ENCODE measurements around the gene UGT1A4. TPM values are rescaled to one million over a fixed set of nuclear protein-coding genes. Genes with fewer than 3 reads are reported as not detected.

The UGT1A4 gene
- total and polyA plus RNA-seq, 2 donors (not counting 1 experiment from before 2014, with no cell fraction given) = not detected

DNA sequence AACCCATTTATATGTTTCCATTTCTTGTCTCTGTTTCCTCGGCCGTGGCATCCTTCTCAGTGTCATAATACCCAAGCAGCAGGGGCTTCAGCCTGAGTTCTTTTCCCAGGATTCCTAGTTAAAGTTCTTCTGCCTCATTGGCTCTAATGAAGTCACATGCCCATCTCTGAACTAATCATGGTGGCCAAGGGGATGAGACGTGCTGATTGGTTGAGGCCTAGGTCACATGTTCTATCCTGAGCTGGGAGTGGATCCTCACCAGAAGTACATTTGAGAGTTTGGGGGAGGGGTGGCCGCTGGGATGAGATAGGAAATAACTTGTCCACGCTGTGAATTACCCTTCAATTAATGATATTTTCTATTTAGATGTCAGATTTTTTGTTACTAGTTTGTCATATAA, 9.6 kb upstream of the UGT1A4 start:
- H3K4me1 ChIP-seq (ENCODE audit: control insufficient read depth, extremely low read depth, insufficient read depth, low read length) = no peaks in the 10 kb centered on the region
- no peaks in the 10 kb centered on the region for H4K20me1 ChIP-seq (ENCODE audit: control insufficient read depth, extremely low read depth, insufficient read depth, low read length)
- no peak for DNase-seq (ENCODE audit: low read depth in 2 of 2)
- no peaks in the 10 kb centered on the region for H3K79me2 ChIP-seq (ENCODE audit: control insufficient read depth, insufficient read depth, low read length)
- H3K9me3 ChIP-seq (ENCODE audit: control insufficient read depth, insufficient read depth, low read depth, low read length) = no peaks in the 10 kb centered on the region
- H3K4me2 ChIP-seq (ENCODE audit: extremely low read depth, insufficient read depth, low read length) = no peak overlapping the region
- no peaks in the 10 kb centered on the region for H3K36me3 ChIP-seq (ENCODE audit: control insufficient read depth, insufficient read depth, low read length)
- no peak overlapping the region for H3K4me3 ChIP-seq (replicated peaks in 1 of 4; ENCODE audit: control extremely low read depth in 1 of 4, insufficient read depth in 1 of 4, low read depth in 3 of 4, low read length in 4 of 4)
- peaks cover under 1% of the 10 kb centered on the region for H3K27me3 ChIP-seq (ENCODE audit: control insufficient read depth, insufficient read depth, low read length)
- TF ChIP-seq, protein P1, sequence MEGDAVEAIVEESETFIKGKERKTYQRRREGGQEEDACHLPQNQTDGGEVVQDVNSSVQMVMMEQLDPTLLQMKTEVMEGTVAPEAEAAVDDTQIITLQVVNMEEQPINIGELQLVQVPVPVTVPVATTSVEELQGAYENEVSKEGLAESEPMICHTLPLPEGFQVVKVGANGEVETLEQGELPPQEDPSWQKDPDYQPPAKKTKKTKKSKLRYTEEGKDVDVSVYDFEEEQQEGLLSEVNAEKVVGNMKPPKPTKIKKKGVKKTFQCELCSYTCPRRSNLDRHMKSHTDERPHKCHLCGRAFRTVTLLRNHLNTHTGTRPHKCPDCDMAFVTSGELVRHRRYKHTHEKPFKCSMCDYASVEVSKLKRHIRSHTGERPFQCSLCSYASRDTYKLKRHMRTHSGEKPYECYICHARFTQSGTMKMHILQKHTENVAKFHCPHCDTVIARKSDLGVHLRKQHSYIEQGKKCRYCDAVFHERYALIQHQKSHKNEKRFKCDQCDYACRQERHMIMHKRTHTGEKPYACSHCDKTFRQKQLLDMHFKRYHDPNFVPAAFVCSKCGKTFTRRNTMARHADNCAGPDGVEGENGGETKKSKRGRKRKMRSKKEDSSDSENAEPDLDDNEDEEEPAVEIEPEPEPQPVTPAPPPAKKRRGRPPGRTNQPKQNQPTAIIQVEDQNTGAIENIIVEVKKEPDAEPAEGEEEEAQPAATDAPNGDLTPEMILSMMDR (conservative IDR thresholded peaks at IDR 0.05 in 1 of 2, IDR thresholded peaks at IDR 0.05 in 1 of 2; ENCODE audit: low read depth in 1 of 2, low read length in 2 of 2) = no peak
- H2AFZ ChIP-seq (ENCODE audit: low read length) = no peak overlapping the region
- no peak overlapping the region for H3K9ac ChIP-seq (ENCODE audit: insufficient read depth, low read length)
- no peak overlapping the region for H3K27ac ChIP-seq (ENCODE audit: insufficient read depth, low read length)

- no peak overlapping the region for H3K4me3 ChIP-seq (replicated peaks in 1 of 4; ENCODE audit: control extremely low read depth in 1 of 4, insufficient read depth in 1 of 4, low read depth in 3 of 4, low read length in 4 of 4)
- H3K27me3 ChIP-seq (ENCODE audit: control insufficient read depth, insufficient read depth, low read length) = peaks cover 4% of the 10 kb centered on the region
- TF ChIP-seq, protein P1 (conservative IDR thresholded peaks at IDR 0.05 in 1 of 2, IDR thresholded peaks at IDR 0.05 in 1 of 2; ENCODE audit: low read depth in 1 of 2, low read length in 2 of 2) = peak; percentile 88 to 94
- TF ChIP-seq EZH2 (IDR thresholded peaks at IDR 0.05; ENCODE audit: low read length, missing control alignments) = no peak
- no peaks in the 10 kb centered on the region for H3K4me1 ChIP-seq (ENCODE audit: control insufficient read depth, extremely low read depth, insufficient read depth, low read length)
- H3K9me3 ChIP-seq (ENCODE audit: control insufficient read depth, insufficient read depth, low read depth, low read length) = no peaks in the 10 kb centered on the region
- H3K9ac ChIP-seq (ENCODE audit: insufficient read depth, low read length) = no peak overlapping the region
- no peaks in the 10 kb centered on the region for H3K79me2 ChIP-seq (ENCODE audit: control insufficient read depth, insufficient read depth, low read length)
- no peak overlapping the region for H2AFZ ChIP-seq (ENCODE audit: low read length)
- no peaks in the 10 kb centered on the region for H4K20me1 ChIP-seq (ENCODE audit: control insufficient read depth, extremely low read depth, insufficient read depth, low read length)
- H3K36me3 ChIP-seq (ENCODE audit: control insufficient read depth, insufficient read depth, low read length) = no peaks in the 10 kb centered on the region
- DNase-seq (ENCODE audit: low read depth in 2 of 2) = peak; percentile 64 to 67
- no peak overlapping the region for H3K4me2 ChIP-seq (ENCODE audit: extremely low read depth, insufficient read depth, low read length)
- H3K27ac ChIP-seq (ENCODE audit: insufficient read depth, low read length) = no peak overlapping the region
Observed at GRCh38 chr2:233711312-233712008, 7.1 kb upstream of the UGT1A4 start.

DNA sequence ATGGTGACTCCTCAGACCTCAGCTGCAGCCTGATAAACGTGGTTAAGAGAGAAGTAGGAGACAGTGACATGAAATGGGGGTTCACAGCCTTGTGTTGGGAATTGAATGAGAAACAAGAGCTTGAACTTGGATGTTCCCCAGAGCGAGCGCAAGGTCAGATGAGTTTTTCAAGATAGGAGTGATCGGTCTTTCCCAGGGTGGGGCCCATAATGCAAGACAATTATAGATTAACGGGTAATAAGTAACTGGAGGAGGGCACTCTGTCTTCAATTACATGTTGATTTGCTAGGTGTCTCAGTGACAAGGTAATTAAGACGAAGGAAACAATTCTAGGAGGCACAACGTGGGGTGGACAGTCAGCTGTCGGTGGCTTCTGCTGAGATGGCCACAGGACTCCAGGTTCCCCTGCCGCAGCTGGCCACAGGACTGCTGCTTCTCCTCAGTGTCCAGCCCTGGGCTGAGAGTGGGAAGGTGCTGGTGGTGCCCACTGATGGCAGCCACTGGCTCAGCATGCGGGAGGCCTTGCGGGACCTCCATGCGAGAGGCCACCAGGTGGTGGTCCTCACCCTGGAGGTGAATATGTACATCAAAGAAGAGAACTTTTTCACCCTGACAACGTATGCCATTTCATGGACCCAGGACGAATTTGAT, 5.8 kb upstream of the UGT1A4 start, which contains the start of gene UGT1A5:
Gene UGT1A5, plus strand, starts transcription at position 297 of the 651 bp plus-strand sequence. Its CDS starts 85 bp downstream, at position 382.
- H2AFZ ChIP-seq (ENCODE audit: low read length) = no peak within 1 kb of the TSS
- H3K36me3 ChIP-seq (ENCODE audit: control insufficient read depth, insufficient read depth, low read length) = no peaks in the 10 kb centered on the region
- H4K20me1 ChIP-seq (ENCODE audit: control insufficient read depth, extremely low read depth, insufficient read depth, low read length) = no peaks in the 10 kb centered on the region
- no peak within 1 kb of the TSS for H3K27ac ChIP-seq (ENCODE audit: insufficient read depth, low read length)
- H3K4me3 ChIP-seq (replicated peaks in 1 of 4; ENCODE audit: control extremely low read depth in 1 of 4, insufficient read depth in 1 of 4, low read depth in 3 of 4, low read length in 4 of 4) = no peak within 1 kb of the TSS
- TF ChIP-seq, protein P1 (conservative IDR thresholded peaks at IDR 0.05 in 1 of 2, IDR thresholded peaks at IDR 0.05 in 1 of 2; ENCODE audit: low read depth in 1 of 2, low read length in 2 of 2) = no peak
- TF ChIP-seq EZH2 (IDR thresholded peaks at IDR 0.05; ENCODE audit: low read length, missing control alignments) = no peak
- no peak for DNase-seq (ENCODE audit: low read depth in 2 of 2)
- no peak within 1 kb of the TSS for H3K4me2 ChIP-seq (ENCODE audit: extremely low read depth, insufficient read depth, low read length)
- H3K79me2 ChIP-seq (ENCODE audit: control insufficient read depth, insufficient read depth, low read length) = no peaks in the 10 kb centered on the region
- H3K9ac ChIP-seq (ENCODE audit: insufficient read depth, low read length) = no peak within 1 kb of the TSS
- H3K27me3 ChIP-seq (ENCODE audit: control insufficient read depth, insufficient read depth, low read length) = peaks cover 4% of the 10 kb centered on the region
- no peaks in the 10 kb centered on the region for H3K9me3 ChIP-seq (ENCODE audit: control insufficient read depth, insufficient read depth, low read depth, low read length)
- H3K4me1 ChIP-seq (ENCODE audit: control insufficient read depth, extremely low read depth, insufficient read depth, low read length) = no peaks in the 10 kb centered on the region
